Measurements from ENCODE around the gene KRTAP4-8. TPM values are rescaled to one million over a fixed set of nuclear protein-coding genes. Genes with fewer than 3 reads are reported as not detected.

Gene KRTAP4-8
- polyA plus RNA-seq, 1 of the 3 experiments (the other 2 are of a cell fraction), result not detected

DNA sequence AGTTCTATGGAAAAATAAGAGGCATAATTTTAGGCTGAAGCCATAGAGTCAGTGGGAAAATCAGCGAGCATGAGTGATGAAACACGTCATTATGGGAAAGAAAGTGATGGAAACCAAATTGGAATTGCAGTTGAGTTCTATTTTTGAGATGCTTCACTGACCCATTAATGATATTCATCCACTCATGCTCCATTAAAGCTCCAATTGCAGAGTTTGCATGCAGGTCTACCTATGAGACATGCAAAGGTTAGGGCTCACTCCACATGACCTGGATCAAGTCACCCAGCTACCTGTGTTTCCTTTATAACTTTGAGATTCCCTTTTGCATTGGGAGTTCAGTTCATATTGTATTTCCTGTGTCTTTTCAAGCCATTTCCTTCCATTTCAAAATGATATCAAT, 24.3 kb downstream of the KRTAP4-8 start:
- Histone ChIP-seq H3K27ac (ENCODE audit: low read depth in 2 of 2, low read length in 1 of 2) (no peak overlapping the region), H4K20me1 (ENCODE audit: insufficient read depth) (no peaks in the 10 kb centered on the region), H3K9me3 (no peaks in the 10 kb centered on the region), H3K9ac (no peak overlapping the region), H3K27me3 (ENCODE audit: insufficient read depth) (no peaks in the 10 kb centered on the region), H3K4me3 (ENCODE audit: low read depth in 2 of 2, low read length in 1 of 2) (no peak overlapping the region), H2AFZ (ENCODE audit: low read depth) (no peak overlapping the region), H3F3A (replicated peaks; ENCODE audit: insufficient read depth) (no peaks in the 10 kb centered on the region), H3K4me2 (no peak overlapping the region), H3K79me2 (ENCODE audit: insufficient read depth) (no peaks in the 10 kb centered on the region), H3K36me3 (replicated peaks in 1 of 2; ENCODE audit: control insufficient read depth in 1 of 2, insufficient read depth in 2 of 2, low read length in 1 of 2) (no peaks in the 10 kb centered on the region), H3K4me1 (ENCODE audit: control insufficient read depth in 1 of 2, insufficient read depth in 2 of 2, low read depth in 1 of 2, low read length in 1 of 2) (no peaks in the 10 kb centered on the region), H3K9me2 (no peaks in the 10 kb centered on the region; the same call in 1 of the 2 replicates)
- ChIA-PET CTCF (interaction anchor here (2.1 kb wide), 1 partner anchor 475 kb away, joined by 6 read pairs; no protein-coding TSS in a partner anchor), POLR2A (no interaction called here)
- no peak for TF ChIP-seq ELF1 (IDR thresholded peaks at IDR 0.05)
- no peak for TF ChIP-seq GABPA (IDR thresholded peaks at IDR 0.05; ENCODE audit: low read depth)
- TF ChIP-seq TEAD4 (IDR thresholded peaks at IDR 0.05; ENCODE audit: borderline replicate concordance, insufficient read depth), result no peak
- no peak for TF ChIP-seq CHD2 (IDR thresholded peaks at IDR 0.05; ENCODE audit: low read length, partially characterized antibody)
- DNase-seq, result no peak
- WGBS (ENCODE audit: low lambda C conversion rate), result 29% methylated on average over 2 of the region's 2 CpGs

GRCh38 chr17:41071606-41072360, 26.2 kb downstream of the KRTAP4-8 start:
- Histone ChIP-seq H3K9me3 (no peaks in the 10 kb centered on the region), H3K4me2 (no peak overlapping the region), H3K36me3 (replicated peaks in 1 of 2; ENCODE audit: control insufficient read depth in 1 of 2, insufficient read depth in 2 of 2, low read length in 1 of 2) (no peaks in the 10 kb centered on the region), H3K9me2 (no peaks in the 10 kb centered on the region; the same call in 1 of the 2 replicates), H3K4me1 (ENCODE audit: control insufficient read depth in 1 of 2, insufficient read depth in 2 of 2, low read depth in 1 of 2, low read length in 1 of 2) (no peaks in the 10 kb centered on the region), H3F3A (replicated peaks; ENCODE audit: insufficient read depth) (no peaks in the 10 kb centered on the region), H2AFZ (ENCODE audit: low read depth) (no peak overlapping the region), H4K20me1 (ENCODE audit: insufficient read depth) (no peaks in the 10 kb centered on the region), H3K79me2 (ENCODE audit: insufficient read depth) (no peaks in the 10 kb centered on the region), H3K27ac (ENCODE audit: low read depth in 2 of 2, low read length in 1 of 2) (no peak overlapping the region), H3K4me3 (ENCODE audit: low read depth in 2 of 2, low read length in 1 of 2) (no peak overlapping the region), H3K27me3 (ENCODE audit: insufficient read depth) (no peaks in the 10 kb centered on the region), H3K9ac (no peak overlapping the region)
- TF ChIP-seq YY1 (IDR thresholded peaks at IDR 0.05; ENCODE audit: low read depth) (no peak), FOSL2 (IDR thresholded peaks at IDR 0.05; ENCODE audit: borderline replicate concordance, low read depth) (no peak), MAX (IDR thresholded peaks at IDR 0.05; ENCODE audit: low read depth) (no peak)
- ChIA-PET POLR2A (no interaction called here), CTCF (interaction anchor here (1.2 to 2.1 kb wide), 2 partner anchors 251 to 477 kb away, joined by 3 to 6 read pairs; no protein-coding TSS in a partner anchor)
- 48% methylated on average over 5 of the region's 5 CpGs for WGBS (ENCODE audit: low lambda C conversion rate)
- DNase-seq, result no peak

- POLR2A ChIA-PET, result no interaction called here
- H3K9me2 ChIP-seq, result no peaks in the 10 kb centered on the region; the same call in 1 of the 2 replicates
- no peaks in the 10 kb centered on the region for H3K9me3 ChIP-seq
- H4K20me1 ChIP-seq (ENCODE audit: insufficient read depth), result no peaks in the 10 kb centered on the region
- TF ChIP-seq MXI1 (IDR thresholded peaks at IDR 0.05; ENCODE audit: low read depth, low read length), result no peak
- TF ChIP-seq FOXM1 (IDR thresholded peaks at IDR 0.05; ENCODE audit: low read depth), result no peak
- TF ChIP-seq RCOR1 (IDR thresholded peaks at IDR 0.05; ENCODE audit: low read length), result no peak
- H3K4me3 ChIP-seq (ENCODE audit: low read depth in 2 of 2, low read length in 1 of 2), result no peak overlapping the region
- H3K79me2 ChIP-seq (ENCODE audit: insufficient read depth), result no peaks in the 10 kb centered on the region
- 41% methylated on average over 3 of the region's 3 CpGs for WGBS (ENCODE audit: low lambda C conversion rate)
- H3K4me1 ChIP-seq (ENCODE audit: control insufficient read depth in 1 of 2, insufficient read depth in 2 of 2, low read depth in 1 of 2, low read length in 1 of 2), result no peaks in the 10 kb centered on the region
- H3K9ac ChIP-seq, result no peak overlapping the region
- no peak for DNase-seq
- H3K27me3 ChIP-seq (ENCODE audit: insufficient read depth), result no peaks in the 10 kb centered on the region
- H3F3A ChIP-seq (replicated peaks; ENCODE audit: insufficient read depth), result no peaks in the 10 kb centered on the region
- no peak overlapping the region for H2AFZ ChIP-seq (ENCODE audit: low read depth)
- CTCF ChIA-PET, result no interaction called here
- H3K36me3 ChIP-seq (replicated peaks in 1 of 2; ENCODE audit: control insufficient read depth in 1 of 2, insufficient read depth in 2 of 2, low read length in 1 of 2), result no peaks in the 10 kb centered on the region
- H3K4me2 ChIP-seq, result no peak overlapping the region
- no peak overlapping the region for H3K27ac ChIP-seq (ENCODE audit: low read depth in 2 of 2, low read length in 1 of 2)
Observed at GRCh38 chr17:41069031-41069430, 28.9 kb downstream of the KRTAP4-8 start.

Data from SK-N-SH (cell line).